GM10248 (cell line): ENCODE data around the gene ANKH.

Experiments used
- CTCF ChIA-PET: fragments of 300-600 bp; sonication (Branson Sonifier 250); formaldehyde crosslinking; extraction: SDS; loops from one replicate; lab custom pipeline; 2021; ENCODE audit warnings: antibody characterized with exemption; lab: Yijun Ruan, JAX
- POLR2A ChIA-PET: fragments of 350-650 bp; sonication (Branson Sonifier 250); formaldehyde crosslinking; extraction: SDS; loops from one replicate; lab custom pipeline; 2020; ENCODE audit warnings: antibody characterized with exemption; lab: Yijun Ruan, JAX
- DNase-seq: peaks from one replicate; pipeline ENCODE4 v3.0.0; 2012; ENCODE audit errors: extremely low spot score
- CTCF ChIP-seq: IDR thresholded peaks from 2 replicates; pipeline ENCODE4 v1.5.1; 2012; ENCODE audit warnings: mild to moderate bottlenecking, low read depth; ENCODE audit errors: extremely low read depth, missing control alignments, control extremely low read depth

Gene ANKH

GRCh38 chr5:14782591-14782990 is 89.0 kb downstream of the ANKH start:
- TF ChIP-seq CTCF = no peak
- CTCF ChIA-PET = interaction anchor here (1.0 to 2.9 kb wide), 5 partner anchors 9 to 214 kb away, joined by 3 to 14 read pairs (median 4); no protein-coding TSS in a partner anchor
- POLR2A ChIA-PET = no interaction called here
- DNase-seq = no peak

- ChIA-PET CTCF (interaction anchor here (0.8 to 2.9 kb wide), 6 partner anchors 10 to 211 kb away, joined by 3 to 14 read pairs (median 4); no protein-coding TSS in a partner anchor), POLR2A (no interaction called here)
- no peak for TF ChIP-seq CTCF
- peak; percentile 33 for DNase-seq
These were observed 90.5 kb downstream of the ANKH start for GRCh38 chr5:14781106-14781505.

- no peak for TF ChIP-seq CTCF
- CTCF ChIA-PET = interaction anchor here (1.1 to 2.9 kb wide), 3 partner anchors 11 to 53 kb away, joined by 4 to 14 read pairs (median 4); no protein-coding TSS in a partner anchor
- POLR2A ChIA-PET = no interaction called here
- no peak for DNase-seq
These were observed 91.6 kb downstream of the ANKH start for GRCh38 chr5:14779975-14780374.

- DNase-seq = no peak
- CTCF ChIA-PET = interaction anchor here (1.0 to 1.8 kb wide), 2 partner anchors 13 to 52 kb away, joined by 3 to 5 read pairs; no protein-coding TSS in a partner anchor
- POLR2A ChIA-PET = no interaction called here
- no peak for TF ChIP-seq CTCF
These were observed 92.8 kb downstream of the ANKH start for GRCh38 chr5:14778792-14779070.

GRCh38 chr5:14777932-14778791 is 93.4 kb downstream of the ANKH start:
- POLR2A ChIA-PET = no interaction called here
- CTCF ChIA-PET = interaction anchor here (1.0 to 1.8 kb wide), 3 partner anchors 13 to 69 kb away, joined by 3 to 5 read pairs (median 3); no protein-coding TSS in a partner anchor
- no peak for TF ChIP-seq CTCF
- DNase-seq = no peak

GRCh38 chr5:14777187-14777586 is 94.4 kb downstream of the ANKH start:
- DNase-seq = no peak
- ChIA-PET POLR2A (no interaction called here), CTCF (interaction anchor here (1.8 kb wide), 1 partner anchor 50 kb away, joined by 5 read pairs; no protein-coding TSS in a partner anchor)
- TF ChIP-seq CTCF = no peak
